Liver (tissue), 9 donors: ENCODE data around the gene CELSR2. TPM values are rescaled to one million over a fixed set of nuclear protein-coding genes. Genes with fewer than 3 reads are reported as not detected.
A peak's percentile ranks its signal among the peaks of the same experiment; 100 is the strongest.

Experiments
- DNase-seq: peaks from one replicate; pipeline ENCODE4 v3.0.0-alpha.2; 2017; ENCODE audit warnings: low spot score
- H3K27ac ChIP-seq, 2 donors: one replicate each; pipeline ENCODE4 v1.7.0; 2013; ENCODE audit warnings: inconsistent platforms in 2 of 2, low read length in 2 of 2, control low read depth in 1 of 2, low read depth in 1 of 2, mild to moderate bottlenecking in 1 of 2
- H3K27me3 ChIP-seq, 4 donors: one replicate each; pipeline versions ENCODE4 v1.6.1 to v1.7.0; 2013; ENCODE audit warnings: low read length in 3 of 4, inconsistent platforms in 1 of 4, mild to moderate bottlenecking in 1 of 4, moderate library complexity in 1 of 4; ENCODE audit not compliant: control insufficient read depth in 4 of 4, insufficient read depth in 4 of 4
- H3K36me3 ChIP-seq, 4 donors: one replicate each; pipeline versions ENCODE4 v1.6.1 to v1.7.0; 2013; ENCODE audit warnings: low read length in 3 of 4, mild to moderate bottlenecking in 3 of 4, low read depth in 1 of 4, moderate library complexity in 1 of 4; ENCODE audit not compliant: control insufficient read depth in 4 of 4, insufficient read depth in 3 of 4
- H3K4me1 ChIP-seq, 4 donors: one replicate each; pipeline versions ENCODE4 v1.6.1 to v1.7.0; 2013; ENCODE audit warnings: low read length in 3 of 4, mild to moderate bottlenecking in 3 of 4, moderate library complexity in 1 of 4; ENCODE audit not compliant: control insufficient read depth in 4 of 4, insufficient read depth in 4 of 4
- H3K4me3 ChIP-seq, 3 donors: one replicate each; pipeline versions ENCODE4 v1.6.1 to v1.7.0; 2013; ENCODE audit warnings: low read length in 3 of 3, control low read depth in 1 of 3, low read depth in 1 of 3, mild to moderate bottlenecking in 1 of 3
- H3K9ac ChIP-seq, 2 donors: one replicate each; pipeline ENCODE4 v1.7.0; 2013; ENCODE audit warnings: low read length in 2 of 2, mild to moderate bottlenecking in 2 of 2, moderate library complexity in 2 of 2, control low read depth in 1 of 2, low read depth in 1 of 2
- H3K9me3 ChIP-seq, 4 donors: one replicate each; pipeline versions ENCODE4 v1.6.1 to v1.7.0; 2013; ENCODE audit warnings: low read length in 3 of 4; ENCODE audit not compliant: control insufficient read depth in 4 of 4
- EGR1 ChIP-seq, 2 donors: IDR thresholded peaks; 2 replicates each; pipeline ENCODE4 v1.6.1; 2016 to 2018; ENCODE audit warnings: antibody characterized with exemption in 2 of 2, low read depth in 2 of 2
- FOXA1 ChIP-seq: IDR thresholded peaks from 2 replicates; pipeline ENCODE4 v1.6.1; 2016; ENCODE audit warnings: antibody characterized with exemption
- GABPA ChIP-seq, 2 donors: IDR thresholded peaks in 1 of 2; conservative IDR thresholded peaks in 1 of 2; 2 replicates each; pipeline ENCODE4 v1.6.1; 2016; ENCODE audit warnings: antibody characterized with exemption in 2 of 2, mild to moderate bottlenecking in 1 of 2, moderate library complexity in 1 of 2
- HNF4A ChIP-seq, 2 donors: conservative IDR thresholded peaks; 2 replicates each; pipeline ENCODE4 v1.6.1; 2016; ENCODE audit warnings: antibody characterized with exemption in 2 of 2, mild to moderate bottlenecking in 2 of 2
- HNF4G ChIP-seq: IDR thresholded peaks from 2 replicates; pipeline ENCODE4 v1.6.1; 2016; ENCODE audit warnings: antibody characterized with exemption
- JUND ChIP-seq, 2 donors: IDR thresholded peaks; 2 replicates each; pipeline ENCODE4 v1.6.1; 2016; ENCODE audit warnings: antibody characterized with exemption in 2 of 2
- RAD21 ChIP-seq, 2 donors: IDR thresholded peaks; 2 replicates each; pipeline ENCODE4 v1.6.1; 2016; ENCODE audit warnings: antibody characterized with exemption in 2 of 2, mild to moderate bottlenecking in 2 of 2
- REST ChIP-seq: IDR thresholded peaks from 2 replicates; pipeline ENCODE4 v1.6.1; 2016; ENCODE audit warnings: antibody characterized with exemption, mild to moderate bottlenecking
- RXRA ChIP-seq, 2 donors: IDR thresholded peaks; 2 replicates each; pipeline ENCODE4 v1.6.1; 2017 to 2018; ENCODE audit warnings: antibody characterized with exemption in 2 of 2, mild to moderate bottlenecking in 1 of 2
- SP1 ChIP-seq: IDR thresholded peaks from 2 replicates; pipeline ENCODE4 v1.6.1; 2018; ENCODE audit warnings: antibody characterized with exemption, mild to moderate bottlenecking
- TAF1 ChIP-seq: conservative IDR thresholded peaks from 2 replicates; pipeline ENCODE4 v1.6.1; 2016; ENCODE audit warnings: antibody characterized with exemption, mild to moderate bottlenecking
- YY1 ChIP-seq: IDR thresholded peaks from 2 replicates; pipeline ENCODE4 v1.6.1; 2016; ENCODE audit warnings: antibody characterized with exemption, mild to moderate bottlenecking
- ZBTB33 ChIP-seq: IDR thresholded peaks from 2 replicates; pipeline ENCODE4 v1.6.1; 2016; ENCODE audit warnings: antibody characterized with exemption
- WGBS: extraction: QIAGEN DNeasy Blood & Tissue Kit; methylation state at CpG from one replicate; pipeline ENCODE4 v1.1.7; 2013; 5-methylcytosine and 5-hydroxymethylcytosine counted together
- polyA plus RNA-seq, 2 donors: library from polyadenylated mRNA; stranded (reverse) in 1 of 2; unstranded in 1 of 2; fragments of 200-250 nt in 1 of 2; fragments of >200 nt in 1 of 2; fragmentation: Nextera tagmentation in 1 of 2; extraction: Ambion mirVana in 1 of 2; gene quantifications; one replicate each; pipeline versions ENCODE4 v1.2.1 to v1.2.3, GENCODE V29; 2013 to 2015
- total RNA-seq, 2 donors: library from RNA; depleted of rRNA; stranded (reverse); fragments of >200 nt; gene quantifications; one replicate each; pipeline ENCODE4 v1.2.3, GENCODE V29; 2014
- TF ChIP-seq, protein P1 (sequence below): IDR thresholded peaks from 2 replicates; pipeline ENCODE4 v1.6.1; 2016; ENCODE audit warnings: antibody characterized with exemption
- TF ChIP-seq, protein P2 (sequence below): IDR thresholded peaks from 2 replicates; pipeline ENCODE4 v1.6.1; 2016; ENCODE audit warnings: antibody characterized with exemption
- TF ChIP-seq, protein P3 (sequence below): fragments of 150-350 bp; IDR thresholded peaks from 2 replicates; pipeline ENCODE4 v1.5.1; 2017; ENCODE audit warnings: improper control_type of control experiment, low read depth, low read length; ENCODE audit not compliant: missing input control
- donor health status: healthy.
- donor health status: healthy.
- donor health status: healthy.
- donor health status: healthy.
- donor health status: healthy.

CELSR2 gene
- total and polyA plus RNA-seq, 4 donors, result 0.73 to 1.6 (median 1.2) TPM

DNA sequence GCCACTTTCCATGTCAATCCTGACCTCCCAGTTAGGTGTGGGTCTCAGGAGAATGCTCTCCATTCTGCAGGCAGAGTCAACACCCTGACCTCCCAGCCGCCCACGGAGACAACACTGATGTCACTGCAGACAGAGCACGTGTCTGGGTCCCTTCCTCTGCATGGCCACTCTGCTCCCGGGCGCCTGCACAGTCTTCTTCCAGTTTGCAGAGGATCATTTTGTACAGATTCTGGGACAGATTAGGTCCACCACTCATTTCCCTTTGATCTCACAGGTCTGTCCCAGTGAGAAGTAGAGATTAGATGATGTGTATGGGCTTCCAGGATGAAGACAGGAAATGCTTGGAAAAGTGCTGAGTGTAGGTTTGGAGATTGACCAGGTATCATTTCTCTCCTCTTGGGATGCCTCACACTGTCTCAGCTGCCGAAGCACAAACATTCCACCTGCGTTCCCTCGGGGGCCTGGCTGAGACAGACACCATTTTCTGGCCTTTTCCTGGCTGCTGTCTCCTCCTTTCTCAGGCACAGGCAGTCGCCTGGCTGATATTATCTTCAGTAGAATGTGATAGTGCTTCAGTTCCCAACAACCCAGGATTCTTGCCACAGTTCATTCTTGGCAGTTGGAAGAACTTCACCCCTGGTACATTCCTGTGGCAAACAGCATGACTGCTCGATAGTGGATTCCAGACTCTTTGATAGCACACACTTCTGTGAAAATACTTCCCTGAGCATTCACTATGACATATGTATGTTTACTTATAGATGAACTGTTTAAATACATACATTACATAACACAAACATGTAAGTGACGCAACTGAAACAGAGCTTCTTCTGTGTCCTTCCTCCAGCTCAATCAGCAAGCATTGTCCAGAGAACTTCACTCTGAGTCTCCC is 49.6 kb downstream of the CELSR2 start:
- Histone ChIP-seq H3K4me3 (no peak overlapping the region), H3K27ac (no peak overlapping the region), H3K36me3 (no peaks in the 10 kb centered on the region), H3K9ac (no peak overlapping the region), H3K9me3 (no peaks in the 10 kb centered on the region), H3K4me1 (peaks cover 0 to 3% (median 0%) of the 10 kb centered on the region in 4 donors), H3K27me3 (no peaks in the 10 kb centered on the region)
- 53% methylated on average over 11 of the region's 11 CpGs for WGBS
- TF ChIP-seq, protein P1, sequence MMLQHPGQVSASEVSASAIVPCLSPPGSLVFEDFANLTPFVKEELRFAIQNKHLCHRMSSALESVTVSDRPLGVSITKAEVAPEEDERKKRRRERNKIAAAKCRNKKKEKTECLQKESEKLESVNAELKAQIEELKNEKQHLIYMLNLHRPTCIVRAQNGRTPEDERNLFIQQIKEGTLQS, result no peak
- TF ChIP-seq, protein P2, sequence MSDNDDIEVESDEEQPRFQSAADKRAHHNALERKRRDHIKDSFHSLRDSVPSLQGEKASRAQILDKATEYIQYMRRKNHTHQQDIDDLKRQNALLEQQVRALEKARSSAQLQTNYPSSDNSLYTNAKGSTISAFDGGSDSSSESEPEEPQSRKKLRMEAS, result no peak
- TF ChIP-seq SP1 (no peak), EGR1 (IDR thresholded peaks at IDR 0.05; ENCODE audit: low read depth in 2 of 2) (peak; percentile 38 to 56), GABPA (IDR thresholded peaks at IDR 0.05 in 1 of 2, conservative IDR thresholded peaks at IDR 0.05 in 1 of 2) (no peak), HNF4A (conservative IDR thresholded peaks at IDR 0.05) (no peak), YY1 (no peak), REST (no peak)
- TF ChIP-seq, protein P3, sequence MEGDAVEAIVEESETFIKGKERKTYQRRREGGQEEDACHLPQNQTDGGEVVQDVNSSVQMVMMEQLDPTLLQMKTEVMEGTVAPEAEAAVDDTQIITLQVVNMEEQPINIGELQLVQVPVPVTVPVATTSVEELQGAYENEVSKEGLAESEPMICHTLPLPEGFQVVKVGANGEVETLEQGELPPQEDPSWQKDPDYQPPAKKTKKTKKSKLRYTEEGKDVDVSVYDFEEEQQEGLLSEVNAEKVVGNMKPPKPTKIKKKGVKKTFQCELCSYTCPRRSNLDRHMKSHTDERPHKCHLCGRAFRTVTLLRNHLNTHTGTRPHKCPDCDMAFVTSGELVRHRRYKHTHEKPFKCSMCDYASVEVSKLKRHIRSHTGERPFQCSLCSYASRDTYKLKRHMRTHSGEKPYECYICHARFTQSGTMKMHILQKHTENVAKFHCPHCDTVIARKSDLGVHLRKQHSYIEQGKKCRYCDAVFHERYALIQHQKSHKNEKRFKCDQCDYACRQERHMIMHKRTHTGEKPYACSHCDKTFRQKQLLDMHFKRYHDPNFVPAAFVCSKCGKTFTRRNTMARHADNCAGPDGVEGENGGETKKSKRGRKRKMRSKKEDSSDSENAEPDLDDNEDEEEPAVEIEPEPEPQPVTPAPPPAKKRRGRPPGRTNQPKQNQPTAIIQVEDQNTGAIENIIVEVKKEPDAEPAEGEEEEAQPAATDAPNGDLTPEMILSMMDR, result no peak
- no peak for DNase-seq

- TF ChIP-seq TAF1 (no peak), RAD21 (IDR thresholded peaks at IDR 0.05) (no peak), HNF4G (no peak), JUND (IDR thresholded peaks at IDR 0.05) (no peak), HNF4A (conservative IDR thresholded peaks at IDR 0.05) (no peak), ZBTB33 (no peak), EGR1 (IDR thresholded peaks at IDR 0.05; ENCODE audit: low read depth in 2 of 2) (no peak), GABPA (IDR thresholded peaks at IDR 0.05 in 1 of 2, conservative IDR thresholded peaks at IDR 0.05 in 1 of 2) (no peak), FOXA1 (no peak), YY1 (no peak), RXRA (IDR thresholded peaks at IDR 0.05) (no peak)
- TF ChIP-seq, protein P2, result no peak
- peaks cover 0 to 3% (median 0%) of the 10 kb centered on the region in 4 donors for H3K4me1 ChIP-seq
- no peak overlapping the region for H3K9ac ChIP-seq
- WGBS, result 81% methylated on average over 20 of the region's 20 CpGs
- DNase-seq, result no peak
- no peak overlapping the region for H3K27ac ChIP-seq
- H3K9me3 ChIP-seq, result no peaks in the 10 kb centered on the region
- H3K36me3 ChIP-seq, result no peaks in the 10 kb centered on the region
- no peaks in the 10 kb centered on the region for H3K27me3 ChIP-seq
- no peak overlapping the region for H3K4me3 ChIP-seq
Observed at GRCh38 chr1:109299558-109300343, 50.4 kb downstream of the CELSR2 start.
